GM18502 (cell line): Measurements from ENCODE around the gene FAM20A.
"Not testable (repeated sequence)": the region's sequence is repeated elsewhere in the genome, so short reads cannot be mapped to it uniquely, and the experiment has no call there.

Source experiments
- ATAC-seq: cut with Tn5 transposase; IDR thresholded peaks from one replicate; pipeline ENCODE4 v1.9.1; 2021; ENCODE audit warnings: mild to moderate bottlenecking; ENCODE audit not compliant: unreplicated experiment, poor library complexity

Gene FAM20A

GRCh38 chr17:68507576-68507975 lies 93.6 kb downstream of the FAM20A start:
- ATAC-seq = no peak

GRCh38 chr17:68505951-68506350 lies 95.2 kb downstream of the FAM20A start:
- no peak for ATAC-seq

GRCh38 chr17:68501074-68501473 lies 100.1 kb downstream of the FAM20A start:
- no peak for ATAC-seq

DNA sequence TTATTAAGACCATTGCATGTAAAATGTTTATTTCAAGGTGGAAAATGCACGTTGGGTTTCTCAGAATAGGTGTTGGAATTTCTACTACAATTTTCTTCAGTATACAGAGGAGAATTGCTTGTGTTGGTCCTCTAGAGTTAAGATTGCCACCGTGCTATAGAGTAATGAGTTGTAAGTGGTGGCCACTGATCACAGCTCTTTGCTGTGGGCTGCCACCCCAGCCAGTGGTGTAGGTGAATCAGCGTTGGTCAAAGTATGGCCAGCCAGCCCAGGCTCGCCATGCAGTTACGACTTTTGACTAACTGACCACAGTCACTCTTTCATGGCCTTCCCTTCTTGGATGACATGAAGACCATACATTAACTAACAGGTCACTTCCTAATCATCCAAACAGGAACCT lies 101.6 kb downstream of the FAM20A start:
- ATAC-seq = no peak

DNA sequence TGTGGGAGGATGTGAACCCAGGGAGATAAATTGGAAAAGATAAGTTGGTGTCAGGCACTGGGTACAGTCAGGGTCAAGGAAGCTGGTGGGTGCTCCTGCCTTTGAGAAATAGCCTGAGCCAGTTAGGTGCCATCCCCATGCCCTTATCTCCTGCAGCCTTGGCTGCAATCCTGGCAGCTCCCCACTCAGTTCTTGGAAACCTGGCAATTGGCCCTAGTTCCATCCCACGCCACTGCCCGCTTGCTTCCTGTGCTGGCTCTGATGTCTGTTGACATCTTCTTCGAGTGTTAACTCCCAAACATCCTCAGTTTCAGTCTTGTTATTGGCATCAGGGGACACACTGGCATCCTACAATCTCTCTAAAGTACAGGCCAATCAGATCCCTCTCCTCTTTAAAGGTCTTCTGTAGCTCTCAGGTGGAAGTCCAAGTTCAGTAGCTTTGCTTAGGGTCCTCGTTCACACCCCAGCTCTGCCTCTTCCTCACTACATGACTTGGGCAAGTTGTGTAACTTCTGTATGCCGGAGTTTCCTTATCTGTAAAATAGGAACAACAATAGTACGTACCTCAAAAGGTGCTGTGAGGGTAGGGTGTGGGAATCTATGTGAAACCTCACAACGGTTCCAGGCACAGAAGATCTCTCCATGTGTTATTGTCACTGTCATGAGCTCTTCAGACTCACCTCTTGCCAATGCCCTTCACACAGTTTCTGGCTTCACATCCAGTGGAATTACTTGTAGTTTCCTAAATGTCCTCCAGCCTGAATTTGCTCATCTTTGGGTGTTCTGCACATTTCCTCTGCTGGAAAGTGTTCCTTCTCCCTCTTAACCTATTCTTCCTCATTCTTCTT lies 102.5 kb downstream of the FAM20A start:
- ATAC-seq = peak; percentile 40

DNA sequence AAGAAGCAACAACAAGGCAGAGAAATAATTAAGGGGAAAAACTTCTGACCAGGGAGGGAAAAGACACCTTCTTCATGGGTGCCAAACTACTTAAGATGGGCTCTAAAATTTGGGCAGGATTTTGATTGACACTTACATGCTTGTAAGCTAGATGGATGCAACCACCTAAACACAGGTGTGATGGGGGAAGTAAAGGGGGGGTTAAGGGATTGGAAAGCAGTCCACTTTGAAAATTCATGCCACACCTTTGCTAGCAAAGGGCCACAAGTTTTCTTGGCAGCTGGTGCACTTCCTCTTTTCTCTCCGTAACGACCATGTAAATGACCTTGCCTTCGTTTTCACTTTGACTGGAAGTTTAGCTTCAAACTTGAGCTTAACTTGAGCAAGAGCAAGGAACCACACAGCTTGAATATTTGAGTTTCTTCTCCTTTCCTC lies 103.3 kb downstream of the FAM20A start:
- ATAC-seq = peak; percentile 96

GRCh38 chr17:68495081-68495480 lies 106.1 kb downstream of the FAM20A start:
- no peak for ATAC-seq

DNA sequence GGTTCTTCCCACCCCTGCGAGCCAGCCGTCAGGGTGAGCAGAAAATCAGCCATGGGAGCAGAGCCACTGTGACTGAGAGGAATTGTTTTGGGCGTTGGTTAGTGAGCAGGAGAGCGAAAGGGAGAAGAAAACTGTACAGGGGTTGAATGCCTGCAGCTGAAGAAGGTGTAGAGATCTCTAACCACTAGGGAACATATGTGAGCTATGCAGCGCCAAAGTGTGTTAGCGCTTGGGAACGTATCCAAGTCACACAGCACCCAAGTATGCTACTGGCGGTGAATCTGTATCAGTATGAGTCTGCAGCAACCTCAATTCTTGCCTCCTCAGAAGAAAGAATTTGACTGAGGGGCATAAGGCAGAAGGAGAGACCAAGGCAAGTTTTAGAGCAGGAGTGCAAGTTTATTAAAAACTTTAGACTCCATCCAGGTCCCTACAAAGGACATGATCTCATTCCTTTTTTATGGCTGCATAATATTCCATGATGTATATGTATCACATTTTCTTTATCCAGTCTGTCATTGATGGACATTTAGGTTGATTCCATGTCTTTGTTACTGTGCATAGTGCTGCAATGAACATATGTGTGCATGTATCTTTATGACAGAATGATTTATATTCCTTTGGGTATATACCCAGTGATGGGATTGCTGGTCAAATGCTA lies 108.6 kb downstream of the FAM20A start:
- ATAC-seq = not testable (repeated sequence)

- no peak for ATAC-seq
Measured at GRCh38 chr17:68491381-68492231, 109.6 kb downstream of the FAM20A start.

GRCh38 chr17:68489919-68490318 lies 111.2 kb downstream of the FAM20A start:
- no peak for ATAC-seq
